HEK293 (cell line): Measurements from ENCODE around the gene FAM219B.

Experiments
- BCL11B ChIP-seq: fragments of 450-650 bp; formaldehyde crosslinking; IDR thresholded peaks from 2 replicates; pipeline ENCODE4 v1.5.1; 2016; ENCODE audit warnings: low read depth, missing biosample characterization, missing genetic modification characterization
- BCL6B ChIP-seq: fragments of 450-650 bp; formaldehyde crosslinking; IDR thresholded peaks from 2 replicates; pipeline ENCODE4 v1.5.1; 2017; ENCODE audit warnings: missing biosample characterization, missing genetic modification characterization
- KLF10 ChIP-seq: fragments of 450-650 bp; IDR thresholded peaks from 2 replicates; pipeline ENCODE4 v1.5.1; 2018; ENCODE audit warnings: missing biosample characterization, mild to moderate bottlenecking, missing genetic modification characterization
- OVOL3 ChIP-seq: fragments of 450-650 bp; formaldehyde crosslinking; IDR thresholded peaks from 2 replicates; pipeline ENCODE4 v1.5.1; 2016; ENCODE audit warnings: missing biosample characterization, missing genetic modification characterization
- SCRT2 ChIP-seq: fragments of 450-650 bp; formaldehyde crosslinking; IDR thresholded peaks from 2 replicates; pipeline ENCODE4 v1.5.1; 2016; ENCODE audit warnings: missing biosample characterization, missing genetic modification characterization
- SP7 ChIP-seq: fragments of 450-650 bp; formaldehyde crosslinking; IDR thresholded peaks from 2 replicates; pipeline ENCODE4 v1.5.1; 2016; ENCODE audit warnings: missing biosample characterization, missing genetic modification characterization
- TRIM28 ChIP-seq: IDR thresholded peaks from 2 replicates; pipeline ENCODE4 v1.6.1; 2011; ENCODE audit warnings: low read length, control low read depth, borderline replicate concordance
- WT1 ChIP-seq: fragments of 450-650 bp; formaldehyde crosslinking; IDR thresholded peaks from 2 replicates; pipeline ENCODE4 v1.5.1; 2016; ENCODE audit warnings: missing biosample characterization, missing genetic modification characterization
- YY2 ChIP-seq: fragments of 450-650 bp; formaldehyde crosslinking; IDR thresholded peaks from 2 replicates; pipeline ENCODE4 v1.5.1; 2016; ENCODE audit warnings: missing biosample characterization, missing genetic modification characterization
- ZBTB21 ChIP-seq: fragments of 450-650 bp; formaldehyde crosslinking; IDR thresholded peaks from 2 replicates; pipeline ENCODE4 v1.5.1; 2017; ENCODE audit warnings: missing biosample characterization, missing genetic modification characterization
- ZFHX2 ChIP-seq: fragments of 450-650 bp; formaldehyde crosslinking; conservative IDR thresholded peaks from 2 replicates; pipeline ENCODE4 v1.5.1; 2016; ENCODE audit warnings: missing biosample characterization, missing genetic modification characterization
- ZNF140 ChIP-seq: fragments of 450-650 bp; formaldehyde crosslinking; IDR thresholded peaks from 2 replicates; pipeline ENCODE4 v1.5.1; 2016; ENCODE audit warnings: missing biosample characterization, missing genetic modification characterization
- ZNF148 ChIP-seq: fragments of 450-650 bp; formaldehyde crosslinking; IDR thresholded peaks from 2 replicates; pipeline ENCODE4 v1.5.0; 2017; ENCODE audit warnings: missing biosample characterization, missing genetic modification characterization, borderline replicate concordance
- ZNF157 ChIP-seq: fragments of 450-650 bp; formaldehyde crosslinking; IDR thresholded peaks from 2 replicates; pipeline ENCODE4 v1.5.1; 2016; ENCODE audit warnings: missing biosample characterization, missing genetic modification characterization
- ZNF169 ChIP-seq: fragments of 450-650 bp; formaldehyde crosslinking; IDR thresholded peaks from 2 replicates; pipeline ENCODE4 v1.5.1; 2016; ENCODE audit warnings: missing biosample characterization, missing genetic modification characterization
- ZNF174 ChIP-seq: fragments of 450-650 bp; formaldehyde crosslinking; IDR thresholded peaks from 2 replicates; pipeline ENCODE4 v1.5.0; 2017; ENCODE audit warnings: missing biosample characterization, mild to moderate bottlenecking, missing genetic modification characterization
- ZNF19 ChIP-seq: fragments of 450-650 bp; formaldehyde crosslinking; IDR thresholded peaks from 2 replicates; pipeline ENCODE4; 2016; ENCODE audit warnings: missing biosample characterization, missing genetic modification characterization, low read depth
- ZNF23 ChIP-seq: fragments of 450-650 bp; formaldehyde crosslinking; IDR thresholded peaks from 2 replicates; pipeline ENCODE4 v1.5.1; 2016; ENCODE audit warnings: missing biosample characterization, missing genetic modification characterization, borderline replicate concordance
- ZNF248 ChIP-seq: fragments of 450-650 bp; formaldehyde crosslinking; IDR thresholded peaks from 2 replicates; pipeline ENCODE4 v1.5.1; 2017; ENCODE audit warnings: missing biosample characterization, missing genetic modification characterization
- ZNF280D ChIP-seq: fragments of 450-650 bp; formaldehyde crosslinking; IDR thresholded peaks from 2 replicates; pipeline ENCODE4 v1.5.1; 2016; ENCODE audit warnings: missing biosample characterization, missing genetic modification characterization
- ZNF341 ChIP-seq: fragments of 450-650 bp; formaldehyde crosslinking; IDR thresholded peaks from 2 replicates; pipeline ENCODE4; 2016; ENCODE audit warnings: low read depth, missing biosample characterization, missing genetic modification characterization
- ZNF366 ChIP-seq: fragments of 450-650 bp; formaldehyde crosslinking; conservative IDR thresholded peaks from 2 replicates; pipeline ENCODE4 v1.5.1; 2016; ENCODE audit warnings: missing biosample characterization, missing genetic modification characterization
- ZNF391 ChIP-seq: fragments of 450-650 bp; formaldehyde crosslinking; IDR thresholded peaks from 2 replicates; pipeline ENCODE4 v1.5.1; 2016; ENCODE audit warnings: low read depth, missing biosample characterization, missing genetic modification characterization, borderline replicate concordance
- ZNF426 ChIP-seq: fragments of 450-650 bp; formaldehyde crosslinking; IDR thresholded peaks from 2 replicates; pipeline ENCODE4 v1.5.1; 2017; ENCODE audit warnings: missing biosample characterization, missing genetic modification characterization, mild to moderate bottlenecking, inconsistent platforms, moderate library complexity
- ZNF48 ChIP-seq: fragments of 450-650 bp; formaldehyde crosslinking; IDR thresholded peaks from 2 replicates; pipeline ENCODE4 v1.5.1; 2016; ENCODE audit warnings: missing biosample characterization, missing genetic modification characterization
- ZNF664 ChIP-seq: fragments of 450-650 bp; formaldehyde crosslinking; IDR thresholded peaks from 2 replicates; pipeline ENCODE4 v1.5.1; 2016; ENCODE audit warnings: missing biosample characterization, missing genetic modification characterization
- ZSCAN16 ChIP-seq: fragments of 450-650 bp; formaldehyde crosslinking; IDR thresholded peaks from 2 replicates; pipeline ENCODE4 v1.5.1; 2016; ENCODE audit warnings: missing biosample characterization, missing genetic modification characterization
- ZSCAN18 ChIP-seq: fragments of 450-650 bp; formaldehyde crosslinking; IDR thresholded peaks from 2 replicates; pipeline ENCODE4 v1.5.1; 2016; ENCODE audit warnings: missing biosample characterization, missing genetic modification characterization
- ZSCAN5A ChIP-seq: fragments of 450-650 bp; formaldehyde crosslinking; IDR thresholded peaks from 2 replicates; pipeline ENCODE4 v1.5.1; 2016; ENCODE audit warnings: missing biosample characterization, missing genetic modification characterization
- ZXDB ChIP-seq: fragments of 450-650 bp; formaldehyde crosslinking; IDR thresholded peaks from 2 replicates; pipeline ENCODE4 v1.5.1; 2016; ENCODE audit warnings: missing biosample characterization, missing genetic modification characterization

Gene FAM219B

GRCh38 chr15:74937590-74938371 is 31.1 kb upstream of the FAM219B start, which contains the start of gene COX5A (continued):
- TF ChIP-seq ZSCAN18 (tag by site-specific recombination) (no peak; the same call in 1 of the 2 replicates), BCL11B (tag by site-specific recombination) (peak; percentile 95; the same call in 1 of the 2 replicates), ZNF148 (tag by site-specific recombination) (no peak), TRIM28 (no peak), ZNF426 (tag by site-specific recombination) (no peak), ZNF341 (tag by site-specific recombination) (peak; percentile 16; the same call in 1 of the 2 replicates), ZNF169 (tag by site-specific recombination) (no peak; the same call in 1 of the 2 replicates), ZNF248 (no peak), YY2 (peak; percentile 86), ZNF19 (tag by site-specific recombination) (no peak), ZNF23 (tag by site-specific recombination) (no peak), ZNF140 (tag by site-specific recombination) (no peak), ZFHX2 (peak; percentile 94), ZSCAN5A (tag by site-specific recombination) (peak; percentile 96), ZNF48 (no peak), ZBTB21 (tag by site-specific recombination) (no peak; the same call in 1 of the 2 replicates), ZNF174 (tag by site-specific recombination) (no peak), WT1 (tag by site-specific recombination) (peak; percentile 10), OVOL3 (tag by site-specific recombination) (no peak), SP7 (tag by site-specific recombination) (peak; percentile 27), KLF10 (tag by site-specific recombination) (peak; percentile 85; the same call in 1 of the 2 replicates), ZNF280D (tag by site-specific recombination) (no peak), ZNF157 (tag by site-specific recombination) (no peak), ZNF391 (tag by site-specific recombination) (peak; percentile 49; the same call in 1 of the 2 replicates), ZNF366 (tag by site-specific recombination) (no peak; the same call in 1 of the 2 replicates), BCL6B (tag by site-specific recombination) (no peak), SCRT2 (no peak), ZSCAN16 (tag by site-specific recombination) (peak; percentile 49), ZXDB (tag by site-specific recombination) (peak; percentile 53), ZNF664 (no peak)
